K562 treated with DMSO at 1 percent for 4 hours (cell line): ENCODE data around the gene ZNF586. TPM values are rescaled to one million over a fixed set of nuclear protein-coding genes. Genes with fewer than 3 reads are reported as not detected.

Experiments used
- total RNA-seq: library from RNA; unstranded; fragments of 300-600 nt; gene quantifications from 2 replicates; pipeline ENCODE4 v1.2.3, GENCODE V29; 2022; ENCODE audit not compliant: insufficient read depth

The ZNF586 gene
- 1.4 and 1.7 TPM in 2 replicates for total RNA-seq

DNA sequence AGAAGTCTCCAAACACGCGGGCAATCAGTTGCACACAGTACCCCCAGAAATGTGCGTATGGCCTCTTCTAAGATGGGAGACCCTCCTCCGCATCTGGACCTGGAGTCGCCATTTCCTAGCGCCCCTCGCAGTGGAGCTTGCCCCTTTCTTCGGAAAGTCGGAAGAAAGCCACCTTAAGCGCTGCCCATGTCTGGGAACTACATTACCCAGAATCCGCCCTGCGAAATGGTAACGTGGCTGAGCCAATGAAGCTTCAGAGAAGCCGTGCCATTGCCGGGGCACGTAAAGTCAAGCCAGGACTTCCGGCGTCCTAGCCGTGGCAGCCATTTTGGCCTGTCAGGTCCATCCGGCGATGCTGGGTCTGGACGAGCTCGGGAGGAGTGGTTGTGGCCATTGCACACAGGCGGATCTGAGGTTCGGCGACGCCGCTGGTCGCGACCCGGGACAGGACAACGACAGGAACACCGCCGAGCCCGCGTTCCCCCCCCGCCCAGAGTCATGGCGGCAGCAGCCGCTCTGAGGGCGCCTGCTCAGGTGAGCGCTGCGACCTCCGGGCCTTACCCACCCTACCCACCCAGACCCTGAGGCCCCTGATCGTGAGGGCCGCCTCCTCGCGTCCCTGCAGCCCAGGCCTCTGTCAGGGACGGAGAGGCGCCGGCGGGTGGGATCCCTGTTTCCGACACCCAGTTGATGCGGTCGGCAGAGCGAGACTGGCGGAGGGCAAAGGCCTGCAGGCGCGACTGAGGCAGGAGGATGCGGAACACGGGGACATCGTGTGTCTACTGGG is at the start of gene ZNF586:
Gene ZNF586 (plus strand): TSS at position 332 of the 787 bp plus-strand sequence. CDS start 167 bp downstream, at position 499.

DNA sequence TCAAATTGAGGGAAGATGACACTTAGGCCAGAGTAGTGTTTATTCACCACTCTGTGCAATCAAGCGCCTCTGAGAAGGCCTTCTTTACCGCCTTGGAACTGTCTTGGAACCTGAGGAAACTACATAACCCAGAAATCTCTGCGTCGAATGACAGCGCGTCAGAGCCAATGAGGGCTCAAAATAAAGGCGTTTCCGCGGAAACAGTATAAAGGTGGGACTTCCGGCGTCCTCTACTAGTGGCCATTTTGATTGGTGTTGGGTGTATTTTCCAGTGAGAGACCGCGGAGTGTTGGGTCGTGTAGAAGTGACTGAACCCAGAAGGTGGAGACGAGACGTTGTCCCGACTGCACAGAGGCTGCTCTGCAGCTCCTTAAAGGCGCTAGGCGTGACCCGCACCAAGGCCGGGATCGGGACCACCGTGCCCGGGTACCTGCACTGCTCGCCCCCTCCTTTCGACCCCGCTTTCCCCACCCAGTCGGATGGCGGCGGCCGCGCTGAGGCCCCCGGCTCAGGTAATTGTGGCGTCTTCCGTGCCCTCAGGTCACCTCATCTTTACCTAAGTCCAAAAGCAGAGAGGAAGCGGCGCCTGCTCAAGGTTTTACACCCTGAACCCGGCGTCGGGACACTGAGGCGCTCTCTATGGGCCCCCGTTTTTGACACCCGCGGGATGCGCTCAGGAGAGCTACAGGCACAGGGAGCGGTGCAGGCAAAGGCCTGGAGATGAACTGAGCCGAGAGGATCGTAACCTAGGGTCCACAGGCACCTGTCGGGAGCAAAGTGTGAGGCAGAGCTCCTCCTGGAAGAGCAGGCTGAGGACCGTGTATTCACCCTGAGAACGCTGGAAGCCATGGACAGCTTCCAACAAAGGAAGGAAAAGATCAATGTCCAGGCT is 22.6 kb upstream of the ZNF586 start, which contains the start of gene ZNF776:
Gene ZNF776 (plus strand): TSS at position 236 of the 892 bp plus-strand sequence. CDS start 244 bp downstream, at position 480.

DNA sequence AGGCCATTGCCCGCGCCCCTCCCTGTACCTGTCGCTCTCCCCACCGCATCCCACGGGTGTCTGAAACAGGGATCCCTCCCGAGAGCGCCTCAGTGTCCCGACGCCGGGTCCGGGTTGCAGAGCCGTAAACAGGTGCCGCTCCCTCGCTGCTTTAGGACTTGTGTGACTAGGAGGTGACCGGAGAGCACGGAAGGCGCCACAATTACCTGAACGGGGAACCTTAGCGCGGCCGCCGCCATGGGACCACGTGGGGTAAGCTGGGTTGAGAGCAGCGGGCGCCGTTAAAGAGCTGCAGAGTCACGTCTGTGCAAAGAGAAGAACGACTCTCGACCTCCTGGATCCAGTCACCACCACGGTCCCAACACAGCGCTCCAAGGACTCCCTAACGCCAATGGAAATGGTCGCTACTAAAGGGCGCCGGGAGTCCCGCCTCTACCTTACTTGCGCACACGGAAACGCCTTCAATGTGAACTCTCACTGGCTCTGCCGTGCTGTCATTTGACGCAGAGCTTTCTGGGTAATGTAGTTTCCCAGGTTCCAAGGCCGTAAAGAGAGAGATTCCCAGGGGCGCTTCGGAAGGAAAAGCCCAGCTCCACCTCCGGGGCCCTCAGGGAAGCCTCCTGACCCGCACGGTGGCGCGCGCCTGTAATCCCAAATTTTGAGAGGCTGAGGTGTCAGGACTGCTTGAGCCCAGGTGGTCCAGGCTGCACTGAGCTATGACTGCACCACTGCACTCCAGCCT is 45.2 kb downstream of the ZNF586 start, which contains the start of gene ZNF552:
Gene ZNF552 (minus strand): TSS at position 409 of the 742 bp plus-strand sequence. CDS start 170 bp downstream, at position 239.

DNA sequence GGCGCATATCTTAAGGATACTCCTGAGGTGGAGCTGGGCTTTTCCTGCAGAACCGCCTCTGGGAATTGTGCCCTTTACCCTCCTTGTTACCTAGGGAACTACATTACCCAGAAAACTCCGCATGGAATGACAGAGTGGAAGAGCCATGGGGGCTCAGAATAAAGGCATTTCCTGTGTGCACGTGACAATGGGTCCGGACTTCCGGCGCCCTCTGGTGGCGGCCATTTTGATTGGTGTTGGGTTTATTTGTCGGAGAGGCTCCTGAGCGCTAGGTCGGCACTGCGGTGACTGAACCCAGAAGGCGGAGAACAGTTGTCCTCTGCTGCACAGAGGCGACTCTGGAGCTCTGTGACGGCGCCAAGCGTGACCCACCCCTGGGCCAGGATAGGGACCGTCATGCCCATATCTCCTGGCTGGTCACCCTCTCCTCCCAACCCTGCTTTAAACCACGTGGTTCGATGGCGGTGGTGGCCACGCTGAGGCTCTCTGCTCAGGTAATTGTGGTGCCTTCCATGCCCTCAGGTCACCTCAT is 60.7 kb downstream of the ZNF586 start, which contains the start of gene ZNF587B:
Gene ZNF587B (plus strand): TSS at position 229 of the 532 bp plus-strand sequence. CDS start 230 bp downstream, at position 459.

Other genes starting within 250 kb of the ZNF586 start
- gene ZNF549, start 242.3 kb upstream of the ZNF586 start, total RNA-seq: 0.29 TPM in 1 of 2 replicates, not detected in the other
- 2.7 and 6.8 TPM in 2 replicates for gene ZNF550, start 209.8 kb upstream of the ZNF586 start, total RNA-seq
- 1.1 TPM in 2 replicates for gene ZNF416, start 190.8 kb upstream of the ZNF586 start, total RNA-seq
- 1.0 TPM in 1 of 2 replicates, not detected in the other for gene ZIK1, start 185.5 kb upstream of the ZNF586 start, total RNA-seq
- gene ZNF530, start 169.8 kb upstream of the ZNF586 start, total RNA-seq: 1.8 and 7.1 TPM in 2 replicates
- gene ZNF134, start 155.4 kb upstream of the ZNF586 start, total RNA-seq: 5.9 and 9.4 TPM in 2 replicates
- 3.6 and 9.4 TPM in 2 replicates for gene ZNF211, start 136.5 kb upstream of the ZNF586 start, total RNA-seq
- gene ZSCAN4, start 100.7 kb upstream of the ZNF586 start, total RNA-seq: not detected in 2 replicates
- gene ZNF551, start 87.7 kb upstream of the ZNF586 start, total RNA-seq: 1.8 and 2.2 TPM in 2 replicates
- not detected in 2 replicates for gene ZNF154, start 60.5 kb upstream of the ZNF586 start, total RNA-seq
- 1.2 and 3.0 TPM in 2 replicates for gene ZNF671, start 42.1 kb upstream of the ZNF586 start, total RNA-seq
- 5.8 and 7.1 TPM in 2 replicates for gene ZNF776, start 22.9 kb upstream of the ZNF586 start, total RNA-seq
- 2.2 and 6.9 TPM in 2 replicates for gene ZNF552, start 45.2 kb downstream of the ZNF586 start, total RNA-seq
- 3.3 and 3.9 TPM in 2 replicates for gene ZNF587B, start 60.6 kb downstream of the ZNF586 start, total RNA-seq
- gene ZNF587, start 80.2 kb downstream of the ZNF586 start, total RNA-seq: 6.8 and 7.0 TPM in 2 replicates
- gene ZNF814, start 119.4 kb downstream of the ZNF586 start, total RNA-seq: 1.8 and 3.0 TPM in 2 replicates
- gene ZNF417, start 146.9 kb downstream of the ZNF586 start, total RNA-seq: 1.7 and 7.3 TPM in 2 replicates
- not detected in 2 replicates for gene ZNF418, start 165.7 kb downstream of the ZNF586 start, total RNA-seq
- not detected in 2 replicates for gene ZNF256, start 178.0 kb downstream of the ZNF586 start, total RNA-seq
- not detected in 2 replicates for gene C19orf18, start 204.9 kb downstream of the ZNF586 start, total RNA-seq
- 0.74 and 0.77 TPM in 2 replicates for gene ZNF606, start 233.1 kb downstream of the ZNF586 start, total RNA-seq